ENCODE data around the gene PKP2.

The PKP2 gene

GRCh38 chr12:32870716-32871115, 25.9 kb downstream of the PKP2 start:
- ATAC-seq: no peak
- TF ChIP-seq TCF4 (CRISPR knock-in tag; IDR thresholded peaks at IDR 0.05; ENCODE audit: borderline replicate concordance) (no peak), POU6F1 (CRISPR knock-in tag; IDR thresholded peaks at IDR 0.05; ENCODE audit: borderline replicate concordance, low read depth) (no peak), ZC3H10 (CRISPR knock-in tag; IDR thresholded peaks at IDR 0.05) (no peak), ESRRG (CRISPR knock-in tag; IDR thresholded peaks at IDR 0.05) (no peak), CSDC2 (CRISPR knock-in tag; IDR thresholded peaks at IDR 0.05) (no peak), SNAI2 (CRISPR knock-in tag; IDR thresholded peaks at IDR 0.05) (no peak), BACH2 (CRISPR knock-in tag; IDR thresholded peaks at IDR 0.05; ENCODE audit: borderline replicate concordance) (no peak), CREB5 (CRISPR knock-in tag; IDR thresholded peaks at IDR 0.05; ENCODE audit: low read depth) (no peak), ZNF565 (CRISPR knock-in tag; conservative IDR thresholded peaks at IDR 0.05; ENCODE audit: low read depth) (no peak), ZFP3 (CRISPR knock-in tag; IDR thresholded peaks at IDR 0.05) (no peak), ZFP30 (CRISPR knock-in tag; IDR thresholded peaks at IDR 0.05) (no peak)
- TF ChIP-seq, protein P1, sequence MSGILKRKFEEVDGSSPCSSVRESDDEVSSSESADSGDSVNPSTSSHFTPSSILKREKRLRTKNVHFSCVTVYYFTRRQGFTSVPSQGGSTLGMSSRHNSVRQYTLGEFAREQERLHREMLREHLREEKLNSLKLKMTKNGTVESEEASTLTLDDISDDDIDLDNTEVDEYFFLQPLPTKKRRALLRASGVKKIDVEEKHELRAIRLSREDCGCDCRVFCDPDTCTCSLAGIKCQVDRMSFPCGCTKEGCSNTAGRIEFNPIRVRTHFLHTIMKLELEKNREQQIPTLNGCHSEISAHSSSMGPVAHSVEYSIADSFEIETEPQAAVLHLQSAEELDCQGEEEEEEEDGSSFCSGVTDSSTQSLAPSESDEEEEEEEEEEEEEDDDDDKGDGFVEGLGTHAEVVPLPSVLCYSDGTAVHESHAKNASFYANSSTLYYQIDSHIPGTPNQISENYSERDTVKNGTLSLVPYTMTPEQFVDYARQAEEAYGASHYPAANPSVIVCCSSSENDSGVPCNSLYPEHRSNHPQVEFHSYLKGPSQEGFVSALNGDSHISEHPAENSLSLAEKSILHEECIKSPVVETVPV (CRISPR knock-in tag; IDR thresholded peaks at IDR 0.05): no peak
- TF ChIP-seq, protein P2, sequence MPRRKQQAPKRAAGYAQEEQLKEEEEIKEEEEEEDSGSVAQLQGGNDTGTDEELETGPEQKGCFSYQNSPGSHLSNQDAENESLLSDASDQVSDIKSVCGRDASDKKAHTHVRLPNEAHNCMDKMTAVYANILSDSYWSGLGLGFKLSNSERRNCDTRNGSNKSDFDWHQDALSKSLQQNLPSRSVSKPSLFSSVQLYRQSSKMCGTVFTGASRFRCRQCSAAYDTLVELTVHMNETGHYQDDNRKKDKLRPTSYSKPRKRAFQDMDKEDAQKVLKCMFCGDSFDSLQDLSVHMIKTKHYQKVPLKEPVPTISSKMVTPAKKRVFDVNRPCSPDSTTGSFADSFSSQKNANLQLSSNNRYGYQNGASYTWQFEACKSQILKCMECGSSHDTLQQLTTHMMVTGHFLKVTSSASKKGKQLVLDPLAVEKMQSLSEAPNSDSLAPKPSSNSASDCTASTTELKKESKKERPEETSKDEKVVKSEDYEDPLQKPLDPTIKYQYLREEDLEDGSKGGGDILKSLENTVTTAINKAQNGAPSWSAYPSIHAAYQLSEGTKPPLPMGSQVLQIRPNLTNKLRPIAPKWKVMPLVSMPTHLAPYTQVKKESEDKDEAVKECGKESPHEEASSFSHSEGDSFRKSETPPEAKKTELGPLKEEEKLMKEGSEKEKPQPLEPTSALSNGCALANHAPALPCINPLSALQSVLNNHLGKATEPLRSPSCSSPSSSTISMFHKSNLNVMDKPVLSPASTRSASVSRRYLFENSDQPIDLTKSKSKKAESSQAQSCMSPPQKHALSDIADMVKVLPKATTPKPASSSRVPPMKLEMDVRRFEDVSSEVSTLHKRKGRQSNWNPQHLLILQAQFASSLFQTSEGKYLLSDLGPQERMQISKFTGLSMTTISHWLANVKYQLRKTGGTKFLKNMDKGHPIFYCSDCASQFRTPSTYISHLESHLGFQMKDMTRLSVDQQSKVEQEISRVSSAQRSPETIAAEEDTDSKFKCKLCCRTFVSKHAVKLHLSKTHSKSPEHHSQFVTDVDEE (CRISPR knock-in tag; IDR thresholded peaks at IDR 0.05): no peak

- TF ChIP-seq ARNTL (CRISPR knock-in tag; IDR thresholded peaks at IDR 0.05; ENCODE audit: borderline replicate concordance, low read depth) (no peak), ZNF8 (CRISPR knock-in tag; IDR thresholded peaks at IDR 0.05) (no peak), ZNF565 (CRISPR knock-in tag; conservative IDR thresholded peaks at IDR 0.05; ENCODE audit: low read depth) (no peak), RARB (CRISPR knock-in tag; IDR thresholded peaks at IDR 0.05) (no peak), GLIS3 (CRISPR knock-in tag; IDR thresholded peaks at IDR 0.05) (no peak), POU6F1 (CRISPR knock-in tag; IDR thresholded peaks at IDR 0.05; ENCODE audit: borderline replicate concordance, low read depth) (no peak), ZFP30 (CRISPR knock-in tag; IDR thresholded peaks at IDR 0.05) (no peak), PATZ1 (CRISPR knock-in tag; IDR thresholded peaks at IDR 0.05; ENCODE audit: borderline replicate concordance) (no peak), OSR1 (CRISPR knock-in tag; IDR thresholded peaks at IDR 0.05) (no peak), TCF4 (CRISPR knock-in tag; IDR thresholded peaks at IDR 0.05; ENCODE audit: borderline replicate concordance) (no peak), CREB5 (CRISPR knock-in tag; IDR thresholded peaks at IDR 0.05; ENCODE audit: low read depth) (no peak), ZFP3 (CRISPR knock-in tag; IDR thresholded peaks at IDR 0.05) (no peak), SNAI2 (CRISPR knock-in tag; IDR thresholded peaks at IDR 0.05) (no peak)
Observed at GRCh38 chr12:32868885-32869284, 27.7 kb downstream of the PKP2 start.

More at GRCh38 chr12:32868885-32869284, 27.7 kb downstream of the PKP2 start:
- ATAC-seq: no peak
